GM23338 (cell line): ENCODE results near the gene TMEM30B. TPM values are rescaled to one million over a fixed set of nuclear protein-coding genes. Genes with fewer than 3 reads are reported as not detected.

Experiments used
- ATAC-seq: fragments of 200-7000 bp; cut with Tn5 transposase; 3 replicates; pipeline ENCODE4 v1.9.1; 2020
- DNase-seq: peaks from one replicate; pipeline ENCODE4 v3.0.0-alpha.2; 2015; ENCODE audit warnings: low spot score
- H2AFZ ChIP-seq: fragments of 200-600 bp; sonication (generic); 2 replicates; pipeline ENCODE4 v1.8.0; 2016; ENCODE audit warnings: antibody characterized with exemption, mild to moderate bottlenecking, moderate library complexity
- H3F3A ChIP-seq: fragments of 200-600 bp; sonication (generic); replicated peaks from 2 replicates; pipeline ENCODE4 v1.8.0; 2017; ENCODE audit warnings: antibody characterized with exemption, mixed run types, low read depth
- H3K27ac ChIP-seq: fragments of 200-600 bp; sonication (generic); 2 replicates; pipeline ENCODE4 v1.6.1; 2016; ENCODE audit warnings: low read depth
- H3K27me3 ChIP-seq: fragments of 200-600 bp; sonication (generic); 2 replicates; pipeline ENCODE4 v1.8.0; 2016; ENCODE audit warnings: mild to moderate bottlenecking, mixed run types, moderate library complexity; ENCODE audit not compliant: insufficient read depth
- H3K36me3 ChIP-seq: fragments of 200-600 bp; sonication (generic); 2 replicates; pipeline ENCODE4 v1.8.0; 2016; ENCODE audit warnings: mild to moderate bottlenecking; ENCODE audit not compliant: insufficient read depth
- H3K4me1 ChIP-seq: fragments of 200-600 bp; sonication (generic); 2 replicates; pipeline ENCODE4 v1.8.0; 2016; ENCODE audit warnings: mild to moderate bottlenecking, moderate library complexity; ENCODE audit not compliant: insufficient read depth
- H3K4me2 ChIP-seq: fragments of 200-600 bp; sonication (generic); 2 replicates; pipeline ENCODE4 v1.7.1; 2017; ENCODE audit warnings: mixed run types
- H3K4me3 ChIP-seq: fragments of 200-600 bp; sonication (generic); 2 replicates; pipeline ENCODE4 v1.6.1; 2016; ENCODE audit warnings: mixed run types
- H3K79me2 ChIP-seq: fragments of 200-600 bp; sonication (generic); replicated peaks from 2 replicates; pipeline ENCODE4 v1.8.0; 2017; ENCODE audit warnings: mild to moderate bottlenecking; ENCODE audit not compliant: insufficient read depth
- H3K9me2 ChIP-seq: fragments of 200-600 bp; sonication (generic); 2 replicates; pipeline ENCODE4 v1.8.0; 2017; ENCODE audit not compliant: insufficient read depth
- H4K20me1 ChIP-seq: fragments of 200-600 bp; sonication (generic); replicated peaks from 2 replicates; pipeline ENCODE4 v1.8.0; 2017; ENCODE audit warnings: mild to moderate bottlenecking; ENCODE audit not compliant: insufficient read depth
- H3K27ac Mint-ChIP-seq: 2 replicates; pipeline ENCODE4 v1.8.0; 2020; ENCODE audit warnings: inconsistent platforms, mild to moderate bottlenecking, moderate library complexity, mixed read lengths
- H3K27me3 Mint-ChIP-seq: 3 replicates; pipeline ENCODE4 v1.8.0; 2022; ENCODE audit warnings: low read depth, mild to moderate bottlenecking, moderate library complexity, mixed read lengths, inconsistent platforms; ENCODE audit not compliant: insufficient read depth, poor library complexity
- H3K36me3 Mint-ChIP-seq: 3 replicates; pipeline ENCODE4 v1.8.0; 2021; ENCODE audit warnings: low read depth, mild to moderate bottlenecking, inconsistent platforms, moderate library complexity, mixed read lengths
- H3K4me1 Mint-ChIP-seq: 3 replicates; pipeline ENCODE4 v1.8.0; 2020; ENCODE audit warnings: mild to moderate bottlenecking, inconsistent platforms, mixed read lengths
- H3K4me3 Mint-ChIP-seq: 3 replicates; pipeline ENCODE4 v1.8.0; 2021; ENCODE audit warnings: moderate library complexity, mild to moderate bottlenecking, inconsistent platforms, mixed read lengths
- H3K9me3 Mint-ChIP-seq: 3 replicates; pipeline ENCODE4 v1.8.0; 2020; ENCODE audit warnings: moderate library complexity, mild to moderate bottlenecking, inconsistent platforms, mixed read lengths
- CREB1 ChIP-seq: fragments of 250-450 bp; sonication (Bioruptor Pico); IDR thresholded peaks from 2 replicates; pipeline ENCODE4 v1.5.0; 2020; ENCODE audit warnings: low read depth, mild to moderate bottlenecking, moderate library complexity
- EZH2 ChIP-seq: fragments of 200-600 bp; sonication (generic); IDR thresholded peaks from one replicate; pipeline ENCODE4 v1.8.0; 2017; ENCODE audit warnings: antibody characterized with exemption, mild to moderate bottlenecking, low read depth; ENCODE audit not compliant: unreplicated experiment
- EZH2phosphoT487 ChIP-seq: fragments of 200-600 bp; sonication (generic); IDR thresholded peaks from one replicate; pipeline ENCODE4 v1.8.1; 2018; ENCODE audit warnings: antibody characterized with exemption; ENCODE audit not compliant: unreplicated experiment
- JUNB ChIP-seq: IDR thresholded peaks from one replicate; pipeline ENCODE4 v1.6.1; 2016; ENCODE audit warnings: antibody characterized with exemption; ENCODE audit not compliant: unreplicated experiment
- NANOG ChIP-seq: IDR thresholded peaks from 2 replicates; pipeline ENCODE4 v1.6.1; 2016; ENCODE audit warnings: antibody characterized with exemption, borderline replicate concordance
- POLR2AphosphoS5 ChIP-seq: IDR thresholded peaks from 2 replicates; pipeline ENCODE4 v1.6.1; 2016; ENCODE audit warnings: antibody characterized with exemption, low read depth
- STAT1 ChIP-seq: IDR thresholded peaks from one replicate; pipeline ENCODE4 v1.6.1; 2016; ENCODE audit warnings: antibody characterized with exemption; ENCODE audit not compliant: unreplicated experiment
- ZNF114 ChIP-seq: fragments of 250-450 bp; sonication (Bioruptor Pico); IDR thresholded peaks from 2 replicates; pipeline ENCODE4 v1.5.0; 2020; ENCODE audit warnings: mild to moderate bottlenecking, moderate library complexity
- ZNF331 ChIP-seq: fragments of 250-450 bp; sonication (Bioruptor Pico); IDR thresholded peaks from 2 replicates; pipeline ENCODE4 v1.5.0; 2020; ENCODE audit warnings: low read depth, mild to moderate bottlenecking, moderate library complexity
- polyA plus RNA-seq: library from polyadenylated mRNA; unstranded; fragments of >200 nt; fragmentation: Nextera tagmentation; extraction: Ambion mirVana; gene quantifications from 2 replicates; pipeline ENCODE4 v1.2.1, GENCODE V29; 2016
- total RNA-seq: library from RNA; depleted of rRNA; stranded (reverse); fragments of >200 nt; shearing (Covaris generic); gene quantifications from 2 replicates; pipeline ENCODE4 v1.2.3, GENCODE V29; 2014
- TF ChIP-seq, protein P1 (sequence below), 2 experiments: fragments of 200-600 bp in 1 of 2; sonication (generic) in 1 of 2; conservative IDR thresholded peaks; 2 replicates each; pipeline versions ENCODE4 v1.5.1 to v1.6.1; 2016 to 2017; ENCODE audit warnings: antibody characterized with exemption in 2 of 2, low read depth in 2 of 2, mild to moderate bottlenecking in 2 of 2, moderate library complexity in 1 of 2
- TF ChIP-seq, protein P2 (sequence below): IDR thresholded peaks from one replicate; pipeline ENCODE4 v1.6.1; 2018; ENCODE audit warnings: antibody characterized with exemption; ENCODE audit not compliant: unreplicated experiment
- TF ChIP-seq, protein P3 (sequence below): IDR thresholded peaks from 2 replicates; pipeline ENCODE4 v1.6.1; 2016; ENCODE audit warnings: antibody characterized with exemption
- TF ChIP-seq, protein P4 (sequence below): fragments of 250-450 bp; sonication (Bioruptor Pico); IDR thresholded peaks from 2 replicates; pipeline ENCODE4 v1.5.0; 2020; ENCODE audit warnings: mild to moderate bottlenecking, moderate library complexity

The TMEM30B gene
- total and polyA plus RNA-seq, 2 experiments from 2014 or later, result 7.2 to 22.9 TPM

DNA sequence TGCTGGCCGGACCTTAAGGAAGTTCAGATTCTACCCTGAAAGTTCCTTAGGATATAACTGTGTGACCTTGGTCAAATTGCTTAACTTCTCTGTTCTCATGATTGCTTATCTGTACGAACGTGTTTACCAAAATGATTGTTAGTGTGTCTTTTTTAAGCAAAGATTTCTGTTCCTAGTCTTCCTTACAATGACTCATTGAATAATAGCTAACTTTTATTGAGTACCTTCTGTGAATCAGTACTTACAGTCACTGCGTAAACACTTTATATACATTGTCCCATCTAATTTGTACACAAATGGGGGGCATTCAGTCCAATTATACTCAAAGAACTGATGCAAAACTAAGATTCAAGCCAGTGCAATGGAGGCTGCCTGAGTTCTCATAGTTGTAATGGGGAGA lies 4.2 kb upstream of the TMEM30B start:
- Mint-ChIP-seq H3K36me3 (no peaks in the 10 kb centered on the region), H3K9me3 (no peaks in the 10 kb centered on the region), H3K4me1 (peaks cover 4% of the 10 kb centered on the region; the same call in 2 of the 3 replicates), H3K27me3 (peaks cover 12% of the 10 kb centered on the region), H3K4me3 (no peak overlapping the region), H3K27ac (no peak overlapping the region)
- H3K79me2 ChIP-seq, result no peaks in the 10 kb centered on the region
- no peaks in the 10 kb centered on the region for H3F3A ChIP-seq
- no peaks in the 10 kb centered on the region for H3K36me3 ChIP-seq
- no peak overlapping the region for H3K4me3 ChIP-seq
- DNase-seq (no peak), ATAC-seq (no peak)
- H3K27me3 ChIP-seq, result peaks cover 2% of the 10 kb centered on the region
- no peak overlapping the region for H3K4me2 ChIP-seq
- no peaks in the 10 kb centered on the region for H4K20me1 ChIP-seq
- H2AFZ ChIP-seq, result no peak overlapping the region; the same call in 1 of the 2 replicates
- TF ChIP-seq JUNB (no peak), EZH2phosphoT487 (no peak), STAT1 (no peak), CREB1 (CRISPR knock-in tag) (no peak), POLR2AphosphoS5 (no peak), NANOG (no peak), ZNF114 (CRISPR knock-in tag) (no peak), ZNF331 (no peak), EZH2 (no peak)
- TF ChIP-seq, protein P1, sequence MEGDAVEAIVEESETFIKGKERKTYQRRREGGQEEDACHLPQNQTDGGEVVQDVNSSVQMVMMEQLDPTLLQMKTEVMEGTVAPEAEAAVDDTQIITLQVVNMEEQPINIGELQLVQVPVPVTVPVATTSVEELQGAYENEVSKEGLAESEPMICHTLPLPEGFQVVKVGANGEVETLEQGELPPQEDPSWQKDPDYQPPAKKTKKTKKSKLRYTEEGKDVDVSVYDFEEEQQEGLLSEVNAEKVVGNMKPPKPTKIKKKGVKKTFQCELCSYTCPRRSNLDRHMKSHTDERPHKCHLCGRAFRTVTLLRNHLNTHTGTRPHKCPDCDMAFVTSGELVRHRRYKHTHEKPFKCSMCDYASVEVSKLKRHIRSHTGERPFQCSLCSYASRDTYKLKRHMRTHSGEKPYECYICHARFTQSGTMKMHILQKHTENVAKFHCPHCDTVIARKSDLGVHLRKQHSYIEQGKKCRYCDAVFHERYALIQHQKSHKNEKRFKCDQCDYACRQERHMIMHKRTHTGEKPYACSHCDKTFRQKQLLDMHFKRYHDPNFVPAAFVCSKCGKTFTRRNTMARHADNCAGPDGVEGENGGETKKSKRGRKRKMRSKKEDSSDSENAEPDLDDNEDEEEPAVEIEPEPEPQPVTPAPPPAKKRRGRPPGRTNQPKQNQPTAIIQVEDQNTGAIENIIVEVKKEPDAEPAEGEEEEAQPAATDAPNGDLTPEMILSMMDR (conservative IDR thresholded peaks at IDR 0.05; ENCODE audit: low read depth in 2 of 2), result no peak
- TF ChIP-seq, protein P2, sequence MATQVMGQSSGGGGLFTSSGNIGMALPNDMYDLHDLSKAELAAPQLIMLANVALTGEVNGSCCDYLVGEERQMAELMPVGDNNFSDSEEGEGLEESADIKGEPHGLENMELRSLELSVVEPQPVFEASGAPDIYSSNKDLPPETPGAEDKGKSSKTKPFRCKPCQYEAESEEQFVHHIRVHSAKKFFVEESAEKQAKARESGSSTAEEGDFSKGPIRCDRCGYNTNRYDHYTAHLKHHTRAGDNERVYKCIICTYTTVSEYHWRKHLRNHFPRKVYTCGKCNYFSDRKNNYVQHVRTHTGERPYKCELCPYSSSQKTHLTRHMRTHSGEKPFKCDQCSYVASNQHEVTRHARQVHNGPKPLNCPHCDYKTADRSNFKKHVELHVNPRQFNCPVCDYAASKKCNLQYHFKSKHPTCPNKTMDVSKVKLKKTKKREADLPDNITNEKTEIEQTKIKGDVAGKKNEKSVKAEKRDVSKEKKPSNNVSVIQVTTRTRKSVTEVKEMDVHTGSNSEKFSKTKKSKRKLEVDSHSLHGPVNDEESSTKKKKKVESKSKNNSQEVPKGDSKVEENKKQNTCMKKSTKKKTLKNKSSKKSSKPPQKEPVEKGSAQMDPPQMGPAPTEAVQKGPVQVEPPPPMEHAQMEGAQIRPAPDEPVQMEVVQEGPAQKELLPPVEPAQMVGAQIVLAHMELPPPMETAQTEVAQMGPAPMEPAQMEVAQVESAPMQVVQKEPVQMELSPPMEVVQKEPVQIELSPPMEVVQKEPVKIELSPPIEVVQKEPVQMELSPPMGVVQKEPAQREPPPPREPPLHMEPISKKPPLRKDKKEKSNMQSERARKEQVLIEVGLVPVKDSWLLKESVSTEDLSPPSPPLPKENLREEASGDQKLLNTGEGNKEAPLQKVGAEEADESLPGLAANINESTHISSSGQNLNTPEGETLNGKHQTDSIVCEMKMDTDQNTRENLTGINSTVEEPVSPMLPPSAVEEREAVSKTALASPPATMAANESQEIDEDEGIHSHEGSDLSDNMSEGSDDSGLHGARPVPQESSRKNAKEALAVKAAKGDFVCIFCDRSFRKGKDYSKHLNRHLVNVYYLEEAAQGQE, result no peak
- TF ChIP-seq, protein P3, sequence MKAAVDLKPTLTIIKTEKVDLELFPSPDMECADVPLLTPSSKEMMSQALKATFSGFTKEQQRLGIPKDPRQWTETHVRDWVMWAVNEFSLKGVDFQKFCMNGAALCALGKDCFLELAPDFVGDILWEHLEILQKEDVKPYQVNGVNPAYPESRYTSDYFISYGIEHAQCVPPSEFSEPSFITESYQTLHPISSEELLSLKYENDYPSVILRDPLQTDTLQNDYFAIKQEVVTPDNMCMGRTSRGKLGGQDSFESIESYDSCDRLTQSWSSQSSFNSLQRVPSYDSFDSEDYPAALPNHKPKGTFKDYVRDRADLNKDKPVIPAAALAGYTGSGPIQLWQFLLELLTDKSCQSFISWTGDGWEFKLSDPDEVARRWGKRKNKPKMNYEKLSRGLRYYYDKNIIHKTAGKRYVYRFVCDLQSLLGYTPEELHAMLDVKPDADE, result no peak
- TF ChIP-seq, protein P4, sequence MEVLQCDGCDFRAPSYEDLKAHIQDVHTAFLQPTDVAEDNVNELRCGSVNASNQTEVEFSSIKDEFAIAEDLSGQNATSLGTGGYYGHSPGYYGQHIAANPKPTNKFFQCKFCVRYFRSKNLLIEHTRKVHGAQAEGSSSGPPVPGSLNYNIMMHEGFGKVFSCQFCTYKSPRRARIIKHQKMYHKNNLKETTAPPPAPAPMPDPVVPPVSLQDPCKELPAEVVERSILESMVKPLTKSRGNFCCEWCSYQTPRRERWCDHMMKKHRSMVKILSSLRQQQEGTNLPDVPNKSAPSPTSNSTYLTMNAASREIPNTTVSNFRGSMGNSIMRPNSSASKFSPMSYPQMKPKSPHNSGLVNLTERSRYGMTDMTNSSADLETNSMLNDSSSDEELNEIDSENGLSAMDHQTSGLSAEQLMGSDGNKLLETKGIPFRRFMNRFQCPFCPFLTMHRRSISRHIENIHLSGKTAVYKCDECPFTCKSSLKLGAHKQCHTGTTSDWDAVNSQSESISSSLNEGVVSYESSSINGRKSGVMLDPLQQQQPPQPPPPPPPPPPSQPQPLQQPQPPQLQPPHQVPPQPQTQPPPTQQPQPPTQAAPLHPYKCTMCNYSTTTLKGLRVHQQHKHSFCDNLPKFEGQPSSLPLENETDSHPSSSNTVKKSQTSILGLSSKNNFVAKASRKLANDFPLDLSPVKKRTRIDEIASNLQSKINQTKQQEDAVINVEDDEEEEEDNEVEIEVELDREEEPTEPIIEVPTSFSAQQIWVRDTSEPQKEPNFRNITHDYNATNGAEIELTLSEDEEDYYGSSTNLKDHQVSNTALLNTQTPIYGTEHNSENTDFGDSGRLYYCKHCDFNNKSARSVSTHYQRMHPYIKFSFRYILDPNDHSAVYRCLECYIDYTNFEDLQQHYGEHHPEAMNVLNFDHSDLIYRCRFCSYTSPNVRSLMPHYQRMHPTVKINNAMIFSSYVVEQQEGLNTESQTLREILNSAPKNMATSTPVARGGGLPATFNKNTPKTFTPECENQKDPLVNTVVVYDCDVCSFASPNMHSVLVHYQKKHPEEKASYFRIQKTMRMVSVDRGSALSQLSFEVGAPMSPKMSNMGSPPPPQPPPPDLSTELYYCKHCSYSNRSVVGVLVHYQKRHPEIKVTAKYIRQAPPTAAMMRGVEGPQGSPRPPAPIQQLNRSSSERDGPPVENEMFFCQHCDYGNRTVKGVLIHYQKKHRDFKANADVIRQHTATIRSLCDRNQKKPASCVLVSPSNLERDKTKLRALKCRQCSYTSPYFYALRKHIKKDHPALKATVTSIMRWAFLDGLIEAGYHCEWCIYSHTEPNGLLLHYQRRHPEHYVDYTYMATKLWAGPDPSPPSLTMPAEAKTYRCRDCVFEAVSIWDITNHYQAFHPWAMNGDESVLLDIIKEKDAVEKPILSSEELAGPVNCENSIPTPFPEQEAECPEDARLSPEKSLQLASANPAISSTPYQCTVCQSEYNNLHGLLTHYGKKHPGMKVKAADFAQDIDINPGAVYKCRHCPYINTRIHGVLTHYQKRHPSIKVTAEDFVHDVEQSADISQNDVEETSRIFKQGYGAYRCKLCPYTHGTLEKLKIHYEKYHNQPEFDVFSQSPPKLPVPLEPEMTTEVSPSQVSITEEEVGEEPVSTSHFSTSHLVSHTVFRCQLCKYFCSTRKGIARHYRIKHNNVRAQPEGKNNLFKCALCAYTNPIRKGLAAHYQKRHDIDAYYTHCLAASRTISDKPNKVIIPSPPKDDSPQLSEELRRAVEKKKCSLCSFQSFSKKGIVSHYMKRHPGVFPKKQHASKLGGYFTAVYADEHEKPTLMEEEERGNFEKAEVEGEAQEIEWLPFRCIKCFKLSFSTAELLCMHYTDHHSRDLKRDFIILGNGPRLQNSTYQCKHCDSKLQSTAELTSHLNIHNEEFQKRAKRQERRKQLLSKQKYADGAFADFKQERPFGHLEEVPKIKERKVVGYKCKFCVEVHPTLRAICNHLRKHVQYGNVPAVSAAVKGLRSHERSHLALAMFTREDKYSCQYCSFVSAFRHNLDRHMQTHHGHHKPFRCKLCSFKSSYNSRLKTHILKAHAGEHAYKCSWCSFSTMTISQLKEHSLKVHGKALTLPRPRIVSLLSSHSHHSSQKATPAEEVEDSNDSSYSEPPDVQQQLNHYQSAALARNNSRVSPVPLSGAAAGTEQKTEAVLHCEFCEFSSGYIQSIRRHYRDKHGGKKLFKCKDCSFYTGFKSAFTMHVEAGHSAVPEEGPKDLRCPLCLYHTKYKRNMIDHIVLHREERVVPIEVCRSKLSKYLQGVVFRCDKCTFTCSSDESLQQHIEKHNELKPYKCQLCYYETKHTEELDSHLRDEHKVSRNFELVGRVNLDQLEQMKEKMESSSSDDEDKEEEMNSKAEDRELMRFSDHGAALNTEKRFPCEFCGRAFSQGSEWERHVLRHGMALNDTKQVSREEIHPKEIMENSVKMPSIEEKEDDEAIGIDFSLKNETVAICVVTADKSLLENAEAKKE (CRISPR knock-in tag), result no peak
- H3K9me2 ChIP-seq, result no peaks in the 10 kb centered on the region
- H3K27ac ChIP-seq, result no peak overlapping the region
- peaks cover 6% of the 10 kb centered on the region; the same call in 1 of the 2 replicates for H3K4me1 ChIP-seq
